Measurements from ENCODE around the gene PIGC.

The PIGC gene

GRCh38 chr1:172430128-172430454 lies 13.8 kb downstream of the PIGC start:
- no peak for DNase-seq (ENCODE audit: low spot score)

GRCh38 chr1:172429331-172430127 lies 14.3 kb downstream of the PIGC start:
- DNase-seq (ENCODE audit: low spot score): peak; percentile 77

- no peak for DNase-seq (ENCODE audit: low spot score)
These were observed 16.7 kb downstream of the PIGC start for GRCh38 chr1:172427191-172427590.

GRCh38 chr1:172425339-172425738 lies 18.5 kb downstream of the PIGC start:
- DNase-seq (ENCODE audit: low spot score): no peak

GRCh38 chr1:172423336-172423735 lies 20.5 kb downstream of the PIGC start:
- DNase-seq (ENCODE audit: low spot score): no peak

DNA sequence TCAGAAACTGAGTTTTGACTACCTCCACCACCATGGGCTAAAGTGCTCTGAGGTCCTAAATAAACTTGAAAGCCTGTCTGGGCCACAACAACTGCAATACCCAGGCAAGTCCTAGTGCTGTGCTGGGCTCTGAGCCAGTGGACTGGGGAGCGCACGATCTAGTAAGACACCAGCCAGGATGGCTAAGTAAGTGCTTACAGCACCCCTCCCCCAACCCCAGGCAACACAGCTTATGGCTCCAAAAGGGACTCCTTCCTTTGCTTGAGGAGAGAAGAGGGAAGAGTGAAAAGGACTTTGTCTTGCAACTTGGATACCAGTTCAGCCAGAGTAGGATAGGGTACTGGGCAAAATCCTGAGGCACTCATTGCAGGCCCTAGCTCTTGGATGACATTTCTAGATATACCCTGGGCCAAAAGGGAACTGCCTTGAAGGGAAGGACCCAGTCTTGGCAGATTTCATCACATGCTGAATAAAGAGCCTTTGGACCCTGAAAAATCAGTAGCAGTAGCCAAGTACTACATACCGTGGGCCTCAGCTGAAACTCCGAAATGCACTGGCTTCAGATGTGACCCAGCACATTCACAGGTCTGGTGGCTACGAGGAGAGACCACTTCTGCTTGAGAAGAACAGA lies 21.8 kb downstream of the PIGC start:
- no peak for DNase-seq (ENCODE audit: low spot score)

DNA sequence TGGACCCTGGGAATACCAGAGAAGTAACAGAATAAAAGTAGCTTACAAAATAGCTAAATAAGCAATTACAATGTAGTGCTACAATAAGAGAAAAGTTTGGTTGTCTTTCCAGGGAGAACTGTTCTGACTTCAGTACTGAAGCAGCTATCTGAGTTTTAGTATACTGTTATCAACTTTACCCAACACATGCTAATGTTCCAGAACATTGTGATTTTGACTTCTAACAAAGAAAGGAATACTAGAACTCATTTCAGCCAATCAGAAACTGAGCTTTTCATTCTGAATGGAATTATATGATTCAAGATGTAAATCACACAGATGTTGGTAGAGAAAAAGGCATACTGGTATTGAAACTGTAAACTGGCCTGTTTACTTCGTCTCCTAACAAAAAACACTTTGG lies 23.5 kb downstream of the PIGC start, which contains the start of gene C1orf105:
Gene C1orf105, plus strand, starts transcription at position 301 of the 400 bp plus-strand sequence. CDS start 201 bp downstream, outside the sequence.
- no peak for DNase-seq (ENCODE audit: low spot score)

DNA sequence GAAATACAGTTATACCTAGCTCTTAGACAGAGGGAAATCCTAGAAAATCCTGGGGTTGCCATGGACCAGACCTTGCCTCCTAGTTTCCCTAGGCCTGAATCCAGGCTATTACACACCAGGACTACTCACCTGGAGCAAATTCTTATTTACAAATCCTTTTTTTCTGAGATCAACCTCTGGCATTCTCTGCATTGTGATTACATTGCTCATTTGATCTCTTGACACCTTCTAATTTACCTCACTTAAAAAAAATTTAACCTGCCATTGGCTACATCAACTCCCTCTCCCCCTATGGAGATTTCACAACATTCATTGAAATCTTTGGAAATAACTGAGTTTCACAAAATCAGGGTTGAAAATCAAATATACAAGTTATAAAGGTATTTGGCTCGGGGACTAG lies 26.3 kb downstream of the PIGC start:
- DNase-seq (ENCODE audit: low spot score): no peak

DNA sequence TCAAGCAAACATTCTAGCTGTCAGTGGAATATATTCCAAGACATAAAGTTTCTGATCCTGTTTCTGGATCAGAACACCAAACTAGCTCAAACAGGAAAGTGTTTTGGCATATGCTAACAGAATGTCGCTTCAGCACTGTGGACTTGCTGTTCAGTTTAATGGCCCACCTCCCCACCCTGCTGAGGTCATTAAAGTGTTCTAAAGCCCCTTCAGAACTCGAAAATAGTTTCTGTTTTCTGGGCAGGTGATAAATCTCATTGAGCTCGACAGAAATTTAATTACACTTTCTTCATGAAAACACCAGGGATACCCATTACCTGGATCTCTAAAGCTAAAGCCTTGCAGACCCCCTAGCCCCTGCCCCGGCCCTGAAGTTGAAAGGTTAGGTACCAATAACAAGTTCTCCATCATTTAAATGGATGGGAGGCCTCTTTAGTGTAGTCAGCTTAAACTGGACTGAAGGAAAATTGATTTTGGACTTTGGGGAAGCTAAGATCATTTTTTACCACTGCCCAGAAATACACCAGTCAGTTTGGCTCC lies 27.3 kb downstream of the PIGC start:
- no peak for DNase-seq (ENCODE audit: low spot score)

GRCh38 chr1:172414331-172414730 lies 29.5 kb downstream of the PIGC start:
- DNase-seq (ENCODE audit: low spot score): peak; percentile 34

DNA sequence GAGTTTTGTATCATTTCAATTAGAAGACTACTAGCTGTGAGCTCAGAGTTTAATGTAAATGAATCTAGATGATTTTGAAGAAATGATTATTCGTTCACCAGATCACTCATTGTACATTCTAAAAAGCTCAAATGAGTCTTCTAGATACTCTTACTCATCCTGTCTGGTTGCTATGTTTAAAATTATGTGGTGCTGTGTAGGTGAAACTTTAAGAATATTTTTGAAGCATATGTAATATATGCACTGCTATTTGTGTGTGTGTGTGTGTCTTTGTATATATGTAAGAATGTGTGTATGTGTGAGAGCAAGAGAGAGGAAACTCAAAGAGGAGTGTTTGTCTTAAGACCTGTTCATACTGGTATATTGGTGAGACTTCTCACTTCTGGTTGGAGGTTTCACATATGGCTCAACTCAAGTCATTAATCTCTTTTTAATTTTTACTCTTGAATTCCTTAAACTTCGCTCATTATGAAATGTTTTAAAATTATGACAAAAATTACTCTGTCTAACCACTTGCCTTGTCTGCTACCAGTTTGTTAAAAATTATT lies 32.0 kb downstream of the PIGC start:
- no peak for DNase-seq (ENCODE audit: low spot score)

GRCh38 chr1:172410027-172410426 lies 33.8 kb downstream of the PIGC start:
- DNase-seq (ENCODE audit: low spot score): no peak

GRCh38 chr1:172408958-172409357 lies 34.9 kb downstream of the PIGC start:
- DNase-seq (ENCODE audit: low spot score): peak; percentile 65

- no peak for DNase-seq (ENCODE audit: low spot score)
These were observed 36.9 kb downstream of the PIGC start for GRCh38 chr1:172406968-172407367.

DNA sequence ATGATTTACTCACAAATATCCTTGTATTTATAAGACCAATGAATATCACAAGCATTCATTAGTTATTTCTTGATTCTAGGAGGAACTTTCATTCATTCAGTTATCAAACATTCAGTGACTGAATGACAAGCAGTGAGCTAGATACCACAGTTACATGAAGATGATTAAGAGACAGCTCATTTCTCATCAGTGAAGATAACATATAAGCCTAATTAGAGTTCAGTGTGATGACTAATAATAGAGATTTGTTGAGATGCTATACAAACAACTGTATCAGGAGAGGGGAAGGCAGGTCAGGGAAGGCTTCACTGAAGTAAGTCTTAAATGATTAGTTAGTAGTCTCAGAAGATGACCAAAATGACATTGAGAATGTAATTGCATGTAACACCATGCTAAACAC lies 38.0 kb downstream of the PIGC start:
- DNase-seq (ENCODE audit: low spot score): no peak

GRCh38 chr1:172404121-172404520 lies 39.7 kb downstream of the PIGC start:
- DNase-seq (ENCODE audit: low spot score): no peak

DNA sequence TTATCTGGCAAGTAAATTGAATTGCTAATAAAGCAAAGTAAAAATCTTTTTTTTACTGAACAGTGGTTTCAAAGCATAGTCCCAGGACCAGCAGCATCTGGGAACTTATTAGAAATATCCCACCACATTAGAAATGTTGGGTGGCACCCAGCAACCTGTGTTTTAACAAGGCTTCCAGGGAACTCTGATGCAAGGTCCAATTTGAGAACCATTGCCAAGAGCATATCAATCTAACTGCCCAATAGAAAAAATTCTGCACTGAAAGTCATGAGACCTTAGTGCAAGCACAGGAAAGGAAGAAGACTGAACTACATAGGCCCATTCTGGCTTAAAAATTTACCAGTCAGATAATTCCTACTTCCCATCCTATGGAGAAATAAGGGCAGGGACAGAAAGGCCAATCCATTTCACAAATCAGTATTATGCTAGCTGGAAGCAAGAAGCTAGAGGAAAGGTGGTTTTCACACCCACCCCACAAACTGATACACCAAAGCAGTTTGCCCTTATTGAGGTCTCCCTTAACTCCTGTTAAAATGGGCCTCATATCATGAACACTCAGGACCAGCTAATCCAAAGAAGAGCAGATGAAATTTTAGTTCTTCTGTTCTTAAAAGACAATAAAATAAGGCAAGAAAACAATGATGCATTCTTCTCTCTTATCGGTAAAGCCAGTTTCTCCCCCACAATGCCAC lies 40.8 kb downstream of the PIGC start:
- no peak for DNase-seq (ENCODE audit: low spot score)

- DNase-seq (ENCODE audit: low spot score): no peak
These were observed 42.0 kb downstream of the PIGC start for GRCh38 chr1:172401892-172402291.

- no peak for DNase-seq (ENCODE audit: low spot score)
These were observed 42.4 kb downstream of the PIGC start for GRCh38 chr1:172401477-172401876.

DNA sequence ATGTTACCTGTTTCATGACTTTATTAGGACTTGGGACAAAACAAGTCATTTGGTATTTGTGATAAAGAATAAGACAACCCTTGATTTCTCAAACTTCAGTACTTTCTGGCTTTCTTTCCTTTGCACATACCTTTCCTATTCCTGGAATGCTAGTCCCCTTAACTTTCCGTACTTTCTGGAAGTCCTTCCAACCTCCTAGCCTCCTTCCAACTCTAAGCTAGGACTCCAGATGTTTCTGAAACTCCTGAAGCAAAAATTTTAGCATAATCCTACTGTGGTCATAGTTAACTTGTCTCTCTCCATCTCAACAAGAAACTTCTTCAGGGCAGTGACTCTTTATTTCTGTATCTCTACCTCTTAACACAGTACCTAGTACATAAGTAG lies 43.2 kb downstream of the PIGC start:
- DNase-seq (ENCODE audit: low spot score): no peak

DNA sequence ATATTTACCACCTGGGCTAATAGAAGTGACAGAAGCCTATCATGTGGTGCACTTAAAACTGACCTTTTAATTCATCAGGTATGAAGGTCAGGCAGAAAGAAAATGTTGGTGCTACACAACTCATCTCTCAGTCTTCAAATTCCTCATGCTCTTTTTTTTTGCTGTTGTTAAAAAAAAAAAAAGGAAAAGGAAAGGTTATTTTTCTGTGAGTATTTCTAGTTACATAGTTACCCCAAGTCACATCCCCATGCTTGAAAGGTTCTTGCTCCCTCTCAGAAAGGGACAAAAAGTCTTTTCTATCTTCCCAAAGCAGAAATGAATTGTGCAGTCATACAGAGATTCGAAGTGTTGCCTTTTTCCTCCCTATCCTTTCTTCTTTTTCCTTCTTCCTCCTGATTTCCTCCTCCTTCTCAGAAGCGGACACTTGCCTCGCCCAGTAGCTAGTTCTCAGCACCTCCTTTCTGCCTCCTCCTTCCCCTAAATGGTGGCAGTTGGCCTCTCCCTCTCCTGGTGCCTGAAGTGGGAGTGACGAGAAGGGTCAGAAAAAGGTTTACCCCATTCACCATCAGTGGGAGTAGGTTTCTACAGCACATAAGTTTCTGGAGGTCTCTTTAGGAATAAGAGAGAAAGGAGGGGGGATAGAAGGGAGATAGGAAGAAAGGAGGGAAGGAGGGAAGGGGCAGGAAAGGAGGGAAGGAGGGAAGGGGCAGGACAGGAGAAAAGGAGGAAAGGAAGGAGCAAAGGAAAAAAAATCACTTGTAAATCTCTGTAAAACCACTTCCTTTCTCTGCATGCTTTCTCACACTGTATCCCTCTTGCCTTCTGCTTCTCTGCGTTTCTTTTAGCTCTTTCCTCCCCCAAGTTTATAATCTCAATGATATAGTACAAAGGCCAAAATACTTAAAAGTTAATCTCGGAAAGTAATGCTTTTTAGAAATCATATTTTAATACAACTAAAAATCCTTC lies 43.8 kb downstream of the PIGC start:
- DNase-seq (ENCODE audit: low spot score): no peak

Data from AG08395 (cell line).